Fibroblast of skin of left biceps (primary cell): Measurements from ENCODE around the gene TAOK2.
"Not testable (repeated sequence)": the region's sequence is repeated elsewhere in the genome, so short reads cannot be mapped to it uniquely, and the experiment has no call there.

ENCODE experiments used
- DNase-seq, 2 experiments: peaks; one replicate each; pipeline ENCODE4 v3.0.0-alpha.2; 2013; ENCODE audit warnings: low read depth in 2 of 2

The TAOK2 gene

DNA sequence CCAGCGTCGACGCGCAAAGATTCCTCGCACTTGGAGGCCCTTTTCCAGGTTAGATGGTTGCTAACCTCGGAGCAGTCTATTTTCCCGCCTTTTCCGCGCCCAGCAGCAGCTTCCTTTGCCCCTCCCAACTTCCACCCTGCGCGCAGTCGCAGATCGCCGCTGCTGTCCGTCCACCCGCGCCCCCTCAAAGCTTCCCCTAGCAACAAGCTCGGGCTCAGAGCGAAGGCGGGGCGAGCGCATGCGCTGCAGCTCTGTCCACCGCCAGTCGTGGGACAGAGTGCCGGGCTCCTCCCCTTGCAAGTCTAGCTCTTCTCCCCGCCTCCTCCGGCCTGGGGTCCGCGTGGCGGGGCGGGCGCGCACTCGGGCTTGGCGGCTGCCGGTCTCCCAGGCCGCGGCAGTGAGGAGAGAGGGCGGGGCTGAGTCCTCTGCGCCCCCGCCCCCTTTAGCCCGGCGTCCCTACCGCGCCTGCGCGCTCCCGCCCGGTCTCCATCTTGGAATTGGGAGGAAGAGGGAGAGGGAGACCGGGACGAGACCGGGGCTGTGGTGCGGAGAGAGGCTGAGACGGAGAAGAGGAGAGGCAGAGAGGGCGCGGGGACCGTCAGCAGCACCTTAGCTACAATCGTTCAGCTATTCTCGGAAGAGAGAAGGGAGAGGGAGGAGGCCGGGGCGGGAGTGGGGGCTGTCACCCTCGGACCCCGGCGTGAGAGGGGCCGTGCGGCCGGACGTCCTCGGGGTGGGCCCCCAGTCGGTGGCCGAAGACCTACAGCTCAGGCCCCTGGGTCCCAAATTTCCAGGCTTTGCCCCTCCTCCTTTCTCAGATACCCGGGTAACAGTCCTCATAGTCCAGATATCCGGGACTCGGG, at the start of gene TAOK2:
Gene TAOK2 (plus strand): TSS at position 485 of the 863 bp plus-strand sequence. CDS start 3,905 bp downstream, outside the sequence.
- DNase-seq: peak; percentile 98 to 99

DNA sequence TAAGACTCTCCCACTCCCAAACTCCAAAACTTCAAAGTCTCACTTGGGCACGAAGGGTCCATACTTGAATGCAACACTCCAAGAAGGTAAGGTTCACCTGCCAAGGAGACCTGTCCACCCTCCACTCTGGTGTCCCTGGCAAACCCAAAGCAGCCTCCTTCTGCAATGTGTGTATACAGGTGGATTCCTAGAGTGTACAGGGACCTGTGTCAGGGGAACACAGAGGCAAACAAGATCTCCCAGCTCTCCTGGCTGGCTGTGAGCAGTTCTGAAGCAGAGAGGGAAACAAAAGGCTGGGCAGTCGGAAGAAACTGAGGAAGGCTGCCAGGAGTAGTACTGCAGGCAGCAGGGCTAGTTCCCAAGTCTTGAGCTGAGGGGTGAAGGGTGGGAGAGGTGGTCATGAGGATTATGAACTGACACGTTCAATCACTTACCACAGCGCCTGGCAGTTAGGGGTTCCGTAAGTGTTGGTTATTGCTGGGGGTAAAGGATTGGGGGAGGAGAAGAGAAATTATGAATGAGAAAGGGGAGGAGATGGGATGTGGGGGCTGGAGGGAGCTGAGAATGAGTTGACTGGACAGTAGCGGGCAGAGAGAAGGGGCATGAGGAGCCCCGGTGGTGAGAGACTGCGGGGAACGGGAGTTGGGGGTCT, 48.4 kb upstream of the TAOK2 start:
- no peak for DNase-seq

DNA sequence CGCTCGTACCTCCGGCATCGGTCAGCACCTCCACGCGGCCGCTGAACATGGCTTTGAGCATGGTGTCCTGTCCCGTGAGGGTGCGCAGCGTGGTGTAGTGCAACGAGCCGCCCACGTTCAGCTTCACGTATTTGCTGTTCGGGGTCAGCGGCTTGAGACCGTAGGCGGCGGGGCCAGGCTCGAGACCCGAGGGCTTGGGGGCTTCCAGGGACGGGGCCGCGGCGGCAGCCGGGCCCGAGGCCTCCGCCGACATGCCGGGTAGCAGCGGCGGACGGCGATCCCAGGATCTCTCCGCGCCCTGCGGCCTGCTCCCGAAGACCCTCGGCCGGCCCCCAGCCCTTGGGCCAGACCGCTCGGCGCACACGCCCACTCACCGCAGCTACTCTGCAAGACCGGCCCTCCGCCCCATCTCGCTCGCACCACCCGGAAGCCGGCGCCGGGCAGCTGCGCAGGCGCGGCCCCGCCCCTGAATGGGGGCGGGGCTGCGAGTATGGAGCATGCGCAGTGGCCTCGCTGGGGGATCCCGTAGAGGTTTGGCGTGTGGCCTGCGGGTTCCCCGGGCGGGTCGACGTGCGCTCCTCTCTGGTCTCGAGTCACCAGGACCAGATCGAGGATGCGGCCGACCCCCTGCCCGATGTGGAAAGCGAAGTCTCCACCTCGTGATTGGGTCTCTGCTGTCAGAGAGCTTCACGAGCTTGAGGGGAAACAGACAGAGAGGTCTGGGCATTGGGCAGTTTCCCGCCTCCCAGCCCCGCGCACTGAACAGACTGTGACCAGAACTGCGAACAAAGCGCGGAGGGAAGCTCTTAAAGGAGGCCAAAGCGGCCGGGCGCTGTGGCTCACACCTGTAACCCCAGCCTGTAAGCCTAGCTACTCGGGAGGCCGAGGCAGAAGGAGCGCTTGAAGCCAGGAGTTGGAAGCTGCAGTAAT, 47.6 kb upstream of the TAOK2 start, which contains the start of gene KCTD13:
Gene KCTD13 (minus strand): TSS at position 446 of the 930 bp plus-strand sequence. CDS start 193 bp downstream, at position 253.
- DNase-seq: peak; percentile 50 to 61

DNA sequence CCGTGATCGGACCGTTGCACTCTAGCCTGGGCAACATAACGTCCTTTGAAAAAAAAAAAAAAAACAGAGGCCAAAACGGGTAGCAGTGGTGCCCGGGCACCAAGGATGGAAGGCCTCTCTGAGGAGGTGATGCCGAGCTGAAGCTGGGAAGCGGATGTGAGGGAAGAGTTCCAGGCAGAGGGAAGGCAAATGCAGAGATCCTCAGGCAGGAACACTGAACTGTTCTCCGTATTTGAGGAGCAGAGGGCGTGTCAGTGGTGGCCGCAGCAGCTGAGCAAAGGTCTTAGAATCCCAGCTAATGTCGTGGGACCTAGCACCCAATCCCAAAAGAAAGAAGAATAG, 47.0 kb upstream of the TAOK2 start:
- no peak for DNase-seq

DNA sequence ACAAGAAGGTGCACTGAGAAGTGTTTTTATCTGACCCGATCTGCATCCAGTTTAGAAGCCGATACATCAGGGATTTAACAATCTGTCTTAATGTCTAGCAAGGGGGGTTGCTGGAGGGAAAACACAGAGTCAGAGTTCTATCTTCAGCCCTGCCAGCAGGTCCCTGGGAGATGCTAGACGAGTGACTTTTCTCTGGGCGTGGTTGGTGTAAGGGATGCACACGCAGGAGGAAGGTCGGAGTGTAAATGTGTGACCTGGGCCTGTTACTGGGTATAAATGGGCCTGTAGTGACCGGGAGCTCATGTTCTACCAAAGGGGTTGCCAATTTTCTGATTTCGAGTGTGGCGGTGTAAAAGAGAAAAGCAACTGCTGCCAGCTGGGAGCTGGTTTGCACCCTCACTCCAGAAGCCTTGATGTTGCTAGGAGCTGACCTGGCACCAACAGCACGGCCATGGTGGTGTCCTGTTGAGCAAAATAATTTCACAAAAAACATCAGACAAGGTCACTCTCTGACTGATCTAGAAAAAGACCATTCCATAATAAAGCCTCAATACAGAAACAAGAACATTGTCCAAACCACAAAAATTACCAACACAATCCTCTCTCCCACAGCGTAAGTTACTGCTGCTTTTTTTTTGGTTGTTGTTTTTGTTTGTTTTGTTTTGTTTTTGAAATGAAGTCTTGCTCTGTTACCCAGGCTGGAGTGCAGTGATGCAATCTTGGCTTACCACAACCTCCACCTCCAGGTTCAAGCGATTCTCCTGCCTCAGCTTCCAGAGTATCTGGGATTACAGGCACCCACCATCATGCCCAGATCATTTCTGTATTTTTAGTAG, 46.4 kb upstream of the TAOK2 start:
- DNase-seq: no peak

DNA sequence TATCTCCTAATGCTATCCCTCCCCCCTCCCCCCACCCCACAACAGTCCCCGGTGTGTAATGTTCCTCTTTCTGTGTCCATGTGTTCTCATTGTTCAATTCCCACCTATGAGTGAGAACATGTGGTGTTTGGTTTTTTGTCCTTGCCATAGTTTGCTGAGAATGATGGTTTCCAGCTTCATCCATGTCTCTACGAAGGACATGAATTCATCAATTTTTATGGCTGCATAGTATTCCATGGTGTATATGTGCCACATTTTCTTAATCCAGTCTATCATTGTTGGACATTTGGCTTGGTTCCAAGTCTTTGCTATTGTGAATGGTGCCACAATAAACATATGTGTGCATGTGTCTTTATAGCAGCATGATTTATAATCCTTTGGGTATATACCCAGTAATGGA, 41.9 kb upstream of the TAOK2 start:
- not testable (repeated sequence) for DNase-seq

DNA sequence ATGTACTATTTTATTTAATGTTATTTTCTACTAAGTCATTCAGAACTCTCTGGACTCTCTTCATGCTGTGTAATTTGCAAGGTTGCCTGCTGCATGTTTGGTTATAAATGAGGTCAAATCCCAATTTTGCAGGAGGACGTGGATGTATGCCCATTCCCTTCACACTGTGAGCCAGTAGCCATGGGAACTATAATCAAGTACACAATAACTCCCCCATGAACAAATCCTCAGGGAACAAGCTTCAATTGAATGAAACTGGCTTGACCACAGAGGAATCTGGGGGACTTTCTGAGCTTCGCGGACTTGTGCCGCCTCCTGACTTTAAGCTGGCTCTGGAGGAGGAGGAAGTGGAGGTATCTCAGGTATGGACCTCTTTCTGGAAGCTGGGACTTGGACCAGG, 33.0 kb upstream of the TAOK2 start:
- no peak for DNase-seq

DNA sequence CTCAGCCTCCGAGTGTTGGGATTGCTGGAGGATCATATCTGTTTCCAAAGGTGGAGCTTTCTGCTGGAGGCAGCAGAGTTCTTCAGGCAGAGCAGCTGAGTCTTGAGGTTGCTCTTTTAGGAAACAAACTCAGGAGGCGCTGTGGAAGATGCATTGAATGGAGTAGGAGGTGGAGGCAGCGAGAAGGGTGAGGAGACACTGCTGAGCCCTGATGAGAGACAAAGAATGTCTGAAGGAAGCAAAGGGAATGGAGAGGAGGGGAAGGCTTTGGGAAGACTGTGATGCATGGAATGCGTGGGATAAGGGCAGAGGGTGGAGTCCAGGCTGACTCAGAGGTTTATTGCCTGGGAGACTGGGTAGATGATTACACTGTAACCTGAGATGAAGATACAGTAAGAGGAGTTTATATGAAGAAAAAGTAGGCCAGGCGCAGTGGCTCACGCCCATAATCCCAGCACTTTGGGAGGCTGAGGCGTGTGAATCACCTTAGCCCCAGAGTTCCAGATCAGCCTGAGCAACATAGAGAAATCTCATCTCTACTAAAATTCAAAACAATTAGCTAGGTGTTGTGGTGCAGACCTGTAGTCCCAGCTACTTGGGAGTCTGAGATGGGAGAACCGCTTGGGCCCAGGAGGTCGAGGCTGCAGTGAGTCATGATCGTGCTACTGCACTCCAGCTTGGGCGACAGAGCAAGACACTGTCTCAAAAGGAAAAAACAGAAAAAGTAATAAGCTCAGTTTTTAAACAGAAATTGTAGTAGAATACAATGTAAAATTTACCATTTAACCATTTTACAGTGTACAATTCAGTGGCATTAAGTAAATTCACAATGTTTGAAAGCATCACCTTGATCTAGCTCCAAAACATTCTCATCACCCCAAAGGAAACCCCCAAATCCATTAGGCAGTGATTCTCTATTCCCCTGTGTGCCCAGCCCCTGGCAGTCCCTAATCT, 29.5 kb upstream of the TAOK2 start:
- DNase-seq: peak; percentile 95 to 96

DNA sequence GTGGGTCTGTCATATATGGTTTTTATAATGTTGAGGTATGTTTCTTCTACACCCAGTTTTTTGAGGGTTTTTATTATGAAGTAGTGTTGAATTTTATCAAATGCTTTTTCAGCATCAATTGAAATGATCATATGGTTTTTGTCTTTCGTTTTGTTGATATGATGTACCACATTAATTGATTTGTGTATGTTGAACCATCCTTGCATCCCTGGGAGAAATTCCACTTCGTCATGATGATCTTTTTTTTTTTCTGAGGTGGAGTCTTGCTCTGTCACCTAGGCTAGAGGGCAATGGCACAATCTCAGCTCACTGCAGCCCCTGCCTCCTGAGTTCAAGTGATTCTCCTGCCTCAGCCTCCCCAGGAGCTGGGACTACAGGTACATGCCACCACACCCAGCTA, 25.8 kb upstream of the TAOK2 start:
- DNase-seq: no peak

DNA sequence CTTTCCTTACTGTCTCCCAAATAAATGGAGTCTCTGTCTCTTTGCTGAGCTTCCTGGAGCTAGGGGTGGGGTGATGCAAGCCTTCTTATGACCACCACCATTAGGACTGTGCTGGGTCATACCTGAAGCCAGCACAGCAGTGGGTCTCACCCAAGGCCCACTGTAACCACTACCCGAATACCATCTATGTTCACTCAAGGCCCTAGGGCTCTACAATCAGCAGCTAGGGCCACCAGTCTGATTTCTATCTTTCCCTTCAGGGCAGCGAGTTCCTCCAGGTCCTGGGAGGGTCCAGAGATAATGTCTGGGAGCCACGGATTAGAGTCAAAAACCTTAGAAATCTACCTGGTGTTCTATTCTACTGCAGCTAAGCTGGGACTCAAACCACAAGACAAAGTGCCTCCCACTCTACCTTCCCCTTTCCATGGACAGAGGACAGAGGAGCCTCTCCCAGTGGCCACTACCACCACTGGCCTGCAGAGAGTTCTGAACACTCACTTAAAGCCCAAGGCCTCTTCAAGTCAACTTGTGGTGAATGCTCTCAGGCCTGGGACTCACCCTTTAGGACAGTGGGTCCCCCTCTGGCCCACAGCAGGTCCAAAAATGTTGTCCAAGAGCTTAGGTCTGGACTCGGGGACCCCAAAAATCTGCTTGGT, 22.7 kb upstream of the TAOK2 start:
- DNase-seq: no peak

DNA sequence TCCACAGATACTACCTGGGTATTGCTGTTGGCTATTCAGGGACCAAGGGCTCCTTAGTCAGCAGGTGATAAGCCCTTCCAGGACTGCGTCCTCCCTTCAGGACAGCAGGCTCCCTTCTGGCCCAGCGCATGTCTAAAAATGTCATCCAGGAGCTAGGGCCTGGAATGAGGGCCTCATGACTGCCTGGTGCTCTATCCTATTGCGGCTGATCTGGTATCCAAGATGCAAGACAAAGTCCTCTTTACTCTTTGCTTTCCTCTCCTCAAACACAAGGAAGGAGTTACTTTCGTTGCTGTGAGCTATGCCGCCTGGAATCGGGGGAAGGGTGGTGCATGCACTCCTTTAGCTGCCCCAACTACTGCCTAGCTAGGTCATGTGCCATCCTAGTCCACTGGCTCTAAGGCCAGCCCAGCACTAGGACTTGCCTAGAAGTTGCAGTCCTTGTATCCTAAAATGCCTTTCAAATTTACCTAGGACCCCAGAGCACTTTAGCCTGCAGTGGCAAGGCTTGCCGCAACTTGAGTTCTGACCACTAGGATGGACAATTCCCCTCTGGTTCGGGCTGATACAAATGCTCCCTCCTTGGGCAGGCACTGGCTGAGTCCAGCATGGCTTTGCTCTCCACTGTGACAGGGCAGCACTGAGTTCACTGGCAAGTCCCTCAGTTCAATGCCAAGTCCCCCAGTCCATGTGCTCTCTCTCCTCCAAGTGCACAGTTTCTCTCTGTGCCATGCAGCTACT, 21.9 kb upstream of the TAOK2 start:
- no peak for DNase-seq

DNA sequence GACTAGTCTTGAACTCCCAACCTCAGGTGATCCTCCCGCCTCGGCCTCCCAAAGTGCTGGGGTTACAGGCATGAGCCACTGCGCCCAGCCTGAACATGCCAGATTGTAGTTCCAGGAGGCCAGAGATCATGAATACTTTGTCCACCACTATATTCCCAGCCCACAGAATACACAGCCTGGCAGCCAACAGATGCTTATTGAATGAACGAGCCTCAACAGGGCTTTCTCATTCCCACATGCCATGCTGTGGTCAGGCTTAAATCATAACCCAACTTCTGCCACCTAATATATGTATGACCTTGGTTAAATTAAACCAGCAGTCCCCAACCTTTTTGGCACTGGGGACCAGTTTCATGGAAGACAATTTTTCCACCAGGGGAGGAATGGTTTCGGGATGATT, 14.9 kb upstream of the TAOK2 start:
- DNase-seq: no peak

DNA sequence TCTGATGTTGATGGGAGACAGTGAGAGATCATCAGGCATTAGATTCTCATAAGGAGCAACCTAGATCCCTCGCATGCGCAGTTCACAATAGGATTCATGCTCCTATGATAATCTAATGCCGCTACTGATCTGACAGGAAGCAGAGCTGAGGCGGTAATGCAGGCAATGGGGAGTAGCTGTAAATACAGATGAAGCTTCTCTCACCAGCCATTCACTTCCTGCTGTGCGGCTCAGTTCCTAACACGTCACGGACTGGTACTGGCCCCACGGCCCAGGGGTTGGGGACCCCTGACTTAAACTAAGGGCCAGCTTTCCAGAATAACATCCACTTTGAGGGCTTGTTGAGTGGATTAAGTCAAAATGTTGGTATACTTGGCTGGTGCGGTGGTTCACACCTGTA, 14.4 kb upstream of the TAOK2 start:
- DNase-seq: no peak

DNA sequence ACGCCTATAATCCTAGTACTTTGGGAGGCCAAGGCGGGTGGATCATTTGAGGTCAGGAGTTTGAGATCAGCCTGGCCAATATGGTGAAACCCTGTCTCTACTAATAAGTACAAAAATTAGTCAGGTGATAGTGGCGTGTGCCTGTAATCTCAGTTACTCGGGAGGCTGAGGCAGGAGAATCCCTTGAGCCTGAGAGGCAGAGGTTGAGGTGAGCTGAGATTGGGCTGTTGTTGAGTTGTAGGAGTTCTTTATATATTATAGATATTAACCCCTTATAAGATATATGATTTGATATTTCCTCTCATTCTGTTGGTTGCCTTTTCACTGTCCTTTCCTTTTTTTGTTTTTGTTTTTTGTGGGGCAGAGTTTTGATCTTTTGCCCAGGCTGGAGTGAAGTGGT, 13.8 kb upstream of the TAOK2 start:
- not testable (repeated sequence) for DNase-seq

DNA sequence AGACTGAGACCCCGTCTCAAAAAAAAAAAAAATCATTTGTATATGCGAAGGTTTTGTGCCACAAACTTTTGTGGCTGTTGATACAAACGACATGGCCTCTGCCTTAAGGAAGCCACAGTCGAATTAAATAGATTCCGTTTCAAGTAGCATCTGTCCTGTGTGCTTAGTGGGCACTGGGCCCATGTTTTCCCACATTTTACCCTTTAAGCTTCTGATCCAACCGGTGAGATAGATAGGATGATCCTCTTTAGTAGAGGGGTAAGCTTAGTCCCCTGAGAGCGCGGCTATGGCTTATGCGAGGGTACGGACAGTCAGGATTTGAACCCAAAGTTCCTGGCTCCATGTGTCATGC, 12.6 kb upstream of the TAOK2 start:
- DNase-seq: no peak

DNA sequence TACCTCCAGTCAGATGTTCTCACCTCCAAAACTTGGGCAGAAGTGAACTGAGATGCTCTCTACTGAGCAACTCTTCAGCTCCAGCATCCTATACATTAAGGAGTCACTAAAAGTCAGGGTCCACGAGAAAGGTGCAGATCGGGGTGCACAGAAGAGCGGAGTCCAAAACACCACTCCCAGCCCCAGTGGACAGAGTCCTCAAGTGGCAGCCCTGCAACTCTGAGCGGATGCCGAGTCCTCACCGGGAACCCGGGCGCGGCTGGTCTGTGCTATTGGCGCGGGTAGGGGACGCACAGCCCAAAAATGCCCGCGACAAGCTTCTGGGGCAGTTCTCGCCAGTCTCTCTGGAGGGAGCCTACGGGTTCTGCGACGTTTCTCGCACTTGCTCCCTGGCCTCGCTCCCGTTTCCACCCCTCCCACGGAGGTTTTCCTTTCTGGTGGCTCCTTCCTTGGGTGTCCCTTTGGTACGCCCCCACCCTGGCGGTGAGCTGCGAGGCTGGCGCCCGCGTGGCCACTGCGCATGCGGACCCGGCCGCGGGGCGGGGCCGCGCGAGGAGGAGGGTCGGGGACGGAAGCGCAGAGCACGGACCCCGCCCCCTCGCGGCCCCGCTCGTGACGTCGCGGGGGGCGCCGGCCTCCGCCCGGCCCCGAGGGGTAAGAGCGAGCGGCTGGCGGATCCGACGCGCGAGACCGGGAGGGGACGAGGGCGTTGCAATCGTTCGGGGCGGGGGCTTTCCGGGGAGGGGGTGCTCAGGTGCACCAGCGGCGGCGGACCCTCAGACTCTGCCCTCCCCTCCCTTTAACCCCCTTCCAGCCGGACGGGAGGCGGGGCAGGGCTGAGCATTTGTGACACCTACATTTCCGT, 12.0 kb upstream of the TAOK2 start, which contains the start of gene TMEM219:
Gene TMEM219 (plus strand): TSS at position 601 of the 865 bp plus-strand sequence. CDS start 1,065 bp downstream, outside the sequence.
- DNase-seq: peak; percentile 70 to 75

DNA sequence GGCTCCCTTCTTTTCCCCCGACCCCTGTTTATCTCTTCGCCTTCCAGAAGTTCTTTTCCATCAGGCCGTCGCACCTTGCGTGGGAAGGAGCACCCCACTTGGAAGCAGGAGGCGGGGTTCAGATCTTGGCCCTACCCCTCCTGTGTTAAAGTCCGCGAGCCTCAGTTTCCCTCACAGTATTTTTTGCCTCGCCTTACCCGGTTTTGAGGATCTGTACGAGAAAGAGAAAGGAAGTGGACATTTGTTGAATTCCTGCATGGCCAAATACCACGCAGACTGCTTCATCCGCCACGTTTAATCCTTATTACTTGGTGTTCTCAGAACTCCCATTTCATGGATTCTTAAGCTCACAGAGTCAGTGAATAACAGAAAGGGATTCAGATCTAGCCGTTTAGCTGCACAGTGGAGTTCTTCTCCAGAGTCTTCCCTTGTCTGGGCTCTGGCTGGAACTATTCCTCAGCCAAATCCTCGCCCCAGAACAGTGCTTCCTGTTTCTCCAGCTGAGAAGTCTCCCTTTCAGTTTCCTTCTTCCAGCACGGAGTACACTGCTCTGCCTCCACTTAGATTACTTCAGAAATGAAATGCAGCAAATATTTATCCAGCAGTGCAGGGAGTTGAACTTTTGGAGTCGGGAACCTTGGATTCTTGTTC, 11.2 kb upstream of the TAOK2 start:
- DNase-seq: no peak
